HS-27A (cell line): ENCODE measurements around the gene TTLL8.

Source experiments
- DNase-seq: peaks from one replicate; pipeline ENCODE4 v3.0.0-alpha.2; 2012; ENCODE audit warnings: low read depth, missing footprints

Gene TTLL8

DNA sequence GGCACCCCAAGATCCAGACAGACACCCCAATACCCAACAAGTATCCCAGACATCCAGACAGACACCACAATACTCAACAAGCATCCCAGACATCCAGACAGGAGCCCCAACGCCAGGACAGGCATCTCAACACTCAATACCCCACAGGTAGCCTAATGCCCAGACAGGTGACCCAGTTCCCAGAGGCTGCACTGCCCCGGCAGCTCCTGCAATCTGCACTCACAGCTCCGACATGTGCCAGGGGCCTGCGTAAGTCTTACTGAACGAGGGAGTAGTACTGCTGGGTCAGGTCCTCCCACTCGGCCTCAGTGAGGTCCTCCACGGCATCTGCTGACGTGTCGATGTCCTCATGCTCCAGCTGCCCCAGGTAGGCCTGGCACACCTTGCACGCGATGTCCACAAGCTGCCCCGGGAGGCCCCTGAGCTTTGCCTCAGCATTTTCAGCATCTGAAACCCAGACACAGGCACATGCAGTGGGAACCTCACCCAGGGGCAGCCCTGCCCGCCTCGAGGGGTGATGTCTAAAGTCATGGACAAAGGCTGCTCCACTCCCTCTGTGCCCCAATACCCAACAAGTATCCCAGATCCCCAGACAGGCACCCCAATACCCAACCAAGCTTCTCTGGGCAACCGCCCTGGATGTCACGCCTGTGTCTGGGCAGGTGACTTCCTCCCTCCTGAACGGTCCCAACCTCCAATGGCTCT, 16.6 kb downstream of the TTLL8 start:
- no peak for DNase-seq

DNA sequence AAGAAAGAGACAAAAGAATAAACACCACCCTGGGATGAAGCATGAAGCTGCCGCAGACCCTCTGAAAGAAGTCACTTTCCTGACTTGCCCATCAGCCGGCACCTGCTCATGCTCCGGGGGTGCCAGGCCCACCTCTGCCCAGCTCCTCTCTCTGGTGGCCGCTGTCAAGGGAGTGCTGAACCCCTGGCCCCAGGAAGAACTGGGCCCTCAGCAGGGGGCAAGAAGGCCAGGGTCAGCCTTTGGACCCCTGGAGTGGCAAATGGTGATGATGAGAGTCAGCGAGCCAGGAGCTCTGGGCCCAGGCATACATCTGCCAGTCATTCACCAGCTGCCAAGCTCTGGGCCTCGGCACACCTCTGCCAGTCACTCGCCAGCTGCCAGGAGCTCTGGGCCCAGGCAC, 17.4 kb downstream of the TTLL8 start:
- DNase-seq, result no peak

DNA sequence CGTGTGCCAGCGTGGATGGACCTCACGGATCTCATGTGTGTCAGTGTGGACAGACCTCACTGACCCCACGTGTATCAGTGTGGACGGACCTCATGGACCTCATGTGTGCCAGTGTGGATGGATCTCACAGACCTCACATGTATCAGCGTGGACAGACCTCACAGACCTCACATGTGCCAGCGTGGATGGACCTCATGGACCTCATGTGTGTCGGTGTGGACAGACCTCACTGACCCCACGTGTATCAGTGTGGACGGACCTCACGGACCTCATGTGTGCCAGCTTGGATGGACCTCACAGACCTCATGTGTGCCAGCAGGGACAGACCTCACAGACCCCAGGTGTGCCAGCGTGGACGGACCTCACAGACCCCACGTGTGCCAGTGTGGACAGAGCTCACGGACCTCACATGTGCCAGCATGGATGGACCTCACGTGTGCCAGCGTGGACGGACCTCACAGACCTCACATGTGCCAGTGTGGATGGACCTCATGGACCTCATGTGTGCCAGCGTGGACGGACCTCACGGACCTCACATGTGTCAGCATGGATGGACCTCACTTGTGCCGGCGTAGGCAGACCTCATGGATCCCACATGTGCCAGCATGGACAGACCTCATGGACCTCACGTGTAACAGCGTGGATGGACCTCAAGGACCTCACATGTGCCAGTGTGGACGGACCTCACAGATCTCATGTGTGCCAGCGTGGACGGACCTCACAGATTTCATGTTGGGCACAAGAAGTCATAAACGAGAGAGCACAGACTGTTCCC, 18.2 kb downstream of the TTLL8 start:
- DNase-seq, result no peak

DNA sequence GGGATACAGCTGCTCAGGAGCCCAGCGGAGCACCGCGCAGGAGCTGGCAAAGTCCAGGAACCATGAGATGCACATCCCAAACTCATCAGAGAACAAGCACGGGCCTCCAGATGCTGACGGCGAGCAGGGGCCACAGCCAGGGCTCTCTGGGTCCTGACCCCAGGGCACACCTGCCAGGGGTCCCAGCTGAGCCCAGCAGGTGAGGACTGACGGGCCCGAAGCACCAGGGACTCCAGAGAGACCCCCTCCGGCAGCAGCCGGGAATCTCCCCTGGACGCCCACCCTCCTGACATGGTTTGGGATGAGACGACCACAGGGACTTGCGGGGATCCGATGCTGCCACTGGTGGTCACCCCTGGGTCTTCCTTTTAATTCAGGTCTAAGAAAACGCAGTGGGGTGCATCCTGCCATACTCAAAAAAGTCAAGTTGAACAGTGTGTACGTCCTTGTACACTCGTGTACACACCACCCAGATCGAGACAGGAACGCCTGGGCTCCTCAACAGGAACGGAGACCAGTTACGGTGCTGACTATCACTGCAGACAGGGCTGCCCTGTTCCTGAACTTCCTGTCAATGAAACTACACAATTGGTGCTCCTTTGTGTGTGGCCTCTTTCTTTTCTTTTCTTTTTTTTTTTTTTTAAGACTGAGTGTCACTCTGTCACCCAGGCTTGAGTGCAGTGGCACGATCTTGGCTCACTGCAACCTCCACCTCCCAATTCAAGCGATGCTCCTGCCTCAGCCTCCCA, 21.9 kb downstream of the TTLL8 start:
- DNase-seq, result no peak

DNA sequence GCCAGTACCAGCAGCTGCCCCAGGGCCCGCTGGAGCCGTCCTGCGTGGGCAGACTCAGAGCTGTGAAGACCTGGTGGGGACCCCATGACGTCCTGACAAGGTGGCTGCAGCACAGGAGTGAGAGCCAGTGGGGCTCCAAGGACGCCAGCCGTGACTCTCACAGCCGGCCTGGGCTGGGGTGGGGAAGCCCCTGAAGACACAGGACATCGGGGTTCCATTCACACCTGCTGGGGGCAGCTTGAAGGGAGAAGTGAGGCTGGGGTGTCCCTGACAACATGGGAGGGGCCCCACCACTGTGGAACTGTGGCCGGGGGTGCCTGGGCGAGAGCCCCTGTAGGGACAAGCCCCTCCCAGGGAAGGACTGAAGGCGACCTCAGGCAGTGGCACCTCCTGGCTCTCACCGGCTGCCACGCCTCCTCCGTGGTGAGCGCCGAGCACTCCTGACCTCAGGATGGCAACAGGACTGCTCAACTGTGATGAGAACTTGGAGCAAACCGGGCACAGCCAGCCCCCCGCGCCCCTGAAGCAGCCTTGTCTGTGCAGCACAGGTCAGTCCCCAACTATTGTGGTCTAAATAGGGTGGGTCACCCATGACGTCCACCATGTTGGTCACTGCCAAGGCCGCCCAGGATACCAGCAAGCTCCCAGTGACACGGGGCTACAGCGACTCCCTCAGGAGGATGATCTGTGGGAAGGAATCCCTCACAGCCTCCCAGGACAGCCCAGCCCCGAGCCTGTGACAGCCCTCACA, 22.8 kb downstream of the TTLL8 start:
- DNase-seq, result no peak

DNA sequence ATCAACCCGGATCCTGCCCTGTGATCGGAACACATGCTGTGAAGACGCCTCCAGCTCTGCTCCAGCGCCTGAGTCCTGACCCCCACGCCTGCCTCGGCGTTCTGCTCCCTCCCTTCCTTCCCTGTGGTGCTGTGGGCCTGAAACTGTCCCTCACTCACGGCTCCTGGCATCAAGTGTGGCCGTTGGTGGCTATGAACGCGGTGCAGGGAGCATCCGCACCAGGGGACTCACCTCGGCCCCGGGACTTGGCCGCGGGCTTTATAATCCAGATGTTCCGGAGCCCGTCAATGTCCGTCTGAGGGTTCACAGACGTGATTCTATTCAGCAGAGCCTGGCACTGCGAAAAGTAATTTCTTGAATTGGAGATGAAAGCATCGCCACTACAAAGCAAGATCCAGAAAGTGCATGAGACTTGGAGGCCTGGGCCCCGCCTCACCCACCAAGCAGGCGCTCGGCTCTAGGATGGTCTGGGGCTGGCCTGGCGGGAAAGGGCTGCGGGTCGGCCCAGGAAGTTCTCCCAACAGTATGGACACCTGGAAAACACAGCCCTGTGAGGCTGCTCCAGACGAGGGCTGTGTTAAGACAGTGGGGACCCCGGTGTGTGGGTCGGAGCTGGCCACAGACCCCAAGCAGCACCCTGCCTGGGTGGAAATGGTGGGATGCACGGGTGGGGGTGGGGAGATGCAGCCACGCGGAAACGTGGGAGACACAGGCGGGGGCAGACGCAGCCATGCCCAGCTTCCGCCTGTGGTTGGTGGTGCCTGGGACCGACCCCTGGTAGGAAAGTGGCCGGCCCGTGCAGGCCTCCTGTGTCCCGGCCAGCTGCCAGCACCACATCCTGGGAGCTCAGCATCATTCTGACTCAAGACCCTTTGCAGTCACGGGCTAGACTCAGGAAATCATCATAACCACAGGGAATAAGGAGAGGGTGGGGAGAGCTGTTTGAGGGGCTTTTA, 23.7 kb downstream of the TTLL8 start:
- no peak for DNase-seq

DNA sequence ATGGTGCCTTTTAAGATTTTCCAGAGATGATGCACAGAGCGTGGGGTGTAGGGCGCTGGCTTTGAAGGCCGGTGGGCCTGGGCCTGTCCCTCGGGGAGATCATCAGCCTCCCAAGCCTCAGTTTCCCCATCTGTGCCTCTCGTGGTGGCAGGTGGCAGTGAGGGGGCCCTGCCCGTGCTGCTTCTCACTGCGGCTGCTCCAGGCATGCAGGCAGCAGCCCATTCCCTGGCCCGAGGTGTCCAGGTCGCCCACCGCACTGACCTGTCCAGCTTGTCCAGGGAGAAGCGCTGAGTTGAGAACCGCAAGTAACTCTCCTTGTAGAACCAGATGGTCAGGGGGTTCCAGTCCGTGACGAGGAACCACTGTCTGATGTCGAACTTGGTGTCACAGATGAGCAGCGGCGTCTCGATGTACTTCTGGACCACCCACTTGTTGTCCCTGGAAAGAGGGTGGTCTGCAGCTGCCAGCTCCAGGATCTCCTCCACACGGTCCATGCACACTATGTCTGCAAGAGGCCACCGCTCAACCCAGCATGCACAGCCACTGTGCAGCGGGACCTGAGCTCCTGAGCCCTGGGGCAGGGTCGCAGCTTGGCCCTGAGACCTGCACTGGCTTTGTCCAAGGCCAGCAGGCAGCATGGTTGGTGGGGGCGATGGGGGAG, 25.0 kb downstream of the TTLL8 start:
- no peak for DNase-seq

DNA sequence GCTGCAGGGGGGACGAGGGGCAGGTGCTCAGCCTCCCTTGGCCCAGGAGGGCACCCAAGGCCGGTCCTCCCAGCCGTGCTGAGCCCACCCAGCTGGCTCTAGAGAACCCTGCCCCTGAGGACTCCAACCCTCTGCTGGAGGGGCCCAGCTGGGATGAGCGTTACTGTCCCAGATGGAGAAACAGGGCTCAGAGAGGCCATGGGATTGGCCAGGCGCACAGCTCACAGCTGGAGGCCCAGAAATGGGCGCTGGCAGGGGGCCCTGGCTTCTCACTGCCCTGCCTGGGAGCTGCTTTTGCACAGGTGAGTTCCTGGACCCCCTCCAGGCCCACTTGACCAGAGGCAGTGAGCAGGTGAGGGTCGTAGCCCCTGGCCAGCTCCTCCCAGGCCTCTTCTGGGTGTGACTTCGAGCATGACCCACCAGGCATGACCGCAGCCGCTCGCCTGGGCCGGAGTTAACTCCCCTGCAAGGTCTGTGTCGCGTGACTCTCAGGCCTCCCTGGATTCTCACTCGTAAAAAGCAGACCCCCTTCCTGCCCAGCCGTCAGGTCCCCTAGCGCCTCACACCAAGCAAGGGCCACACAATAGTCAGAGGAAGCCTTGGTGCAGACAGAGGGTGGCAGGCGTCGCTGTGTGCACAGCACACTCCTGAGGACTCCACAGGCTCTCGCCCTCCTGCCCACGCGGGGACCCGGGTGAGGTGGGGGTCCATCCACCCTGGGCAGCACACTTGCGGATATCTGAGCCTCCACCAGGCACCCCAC, 25.8 kb downstream of the TTLL8 start:
- DNase-seq, result no peak

DNA sequence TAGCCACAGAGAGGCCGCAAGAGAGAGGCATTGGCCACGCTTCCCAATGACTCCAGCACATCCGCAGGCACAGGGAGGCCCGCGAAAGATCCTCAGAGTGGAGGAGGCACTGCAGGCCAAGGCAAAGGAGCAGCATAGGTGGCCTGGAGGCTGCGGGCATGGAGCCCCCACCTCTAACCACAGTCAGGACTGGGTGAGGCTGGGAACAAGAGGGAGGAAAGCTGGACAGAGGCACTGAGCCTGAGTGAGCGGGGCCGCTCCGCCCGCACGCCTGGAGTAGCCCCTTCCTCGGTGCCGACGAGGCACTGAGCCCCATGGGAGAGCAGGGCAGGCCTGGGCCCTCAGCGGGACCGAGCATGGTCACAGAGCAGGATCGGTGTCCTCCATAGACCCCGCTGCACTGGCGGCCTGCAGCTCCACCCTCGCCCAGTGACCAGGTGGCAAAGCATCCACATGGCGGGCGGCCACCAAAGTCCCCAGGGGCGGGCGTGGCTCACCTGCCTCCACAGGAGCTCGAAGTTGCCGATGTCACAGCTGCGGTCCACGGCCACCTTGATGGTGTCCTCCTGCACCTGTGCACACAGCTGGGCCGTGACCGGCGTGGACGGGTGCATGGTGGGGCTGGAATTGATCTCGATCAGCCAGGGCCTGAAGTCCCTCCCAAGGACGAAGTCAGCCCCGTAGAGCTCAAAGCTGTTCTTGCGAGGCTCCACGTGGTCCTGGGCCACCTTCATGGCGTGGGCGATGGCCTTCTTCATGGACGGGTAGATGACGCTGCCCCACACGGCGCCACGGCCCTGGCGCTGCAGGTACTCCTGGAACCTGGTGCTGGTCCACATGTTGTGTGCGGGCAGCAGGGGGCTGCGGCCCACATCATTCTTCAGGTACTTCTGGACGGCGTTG, 26.7 kb downstream of the TTLL8 start:
- no peak for DNase-seq

DNA sequence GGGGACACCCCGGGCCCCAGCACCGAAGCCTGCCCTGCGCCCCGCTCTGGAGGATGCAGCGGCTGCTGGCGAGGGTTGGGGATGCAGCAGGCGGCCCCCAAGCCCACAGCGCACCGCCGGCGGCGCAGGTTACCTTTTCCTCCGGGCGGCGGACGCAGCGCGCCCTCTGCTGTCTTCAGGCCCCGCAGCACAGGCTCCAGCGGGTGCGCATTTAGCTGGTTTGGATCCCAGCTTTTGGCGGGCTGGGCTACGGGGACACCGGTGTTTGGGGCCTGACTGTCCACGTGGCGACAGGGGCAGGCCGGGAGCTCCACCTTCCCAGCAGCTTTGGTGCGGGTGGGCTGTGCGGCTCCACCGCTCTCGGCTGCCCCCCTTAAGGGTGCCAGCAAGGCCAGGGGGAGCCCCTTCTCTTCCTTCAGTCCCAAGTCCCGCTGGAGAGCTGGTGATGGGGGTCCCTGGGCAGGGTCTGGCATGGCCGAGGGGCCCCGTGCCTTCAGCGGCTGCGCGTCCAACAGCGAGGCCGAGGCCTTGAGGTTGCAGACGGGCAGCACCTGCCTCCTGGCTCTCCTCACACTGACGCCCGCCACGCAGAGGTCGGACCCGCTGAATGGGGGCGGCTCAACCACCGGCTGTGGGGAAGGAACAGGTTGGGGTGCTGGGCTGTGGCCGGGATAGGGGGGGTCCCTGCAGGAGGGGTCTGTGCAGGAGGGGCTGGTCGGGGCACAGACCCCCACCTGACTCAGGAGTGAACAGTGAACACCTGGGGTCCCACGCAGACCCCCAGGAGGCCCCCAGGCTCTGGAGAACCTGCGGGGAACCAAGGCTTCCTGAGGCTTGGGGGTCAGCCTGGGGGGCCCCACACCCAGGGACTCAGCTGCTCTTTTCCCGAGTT, 27.6 kb downstream of the TTLL8 start:
- peak; percentile 15 for DNase-seq

DNA sequence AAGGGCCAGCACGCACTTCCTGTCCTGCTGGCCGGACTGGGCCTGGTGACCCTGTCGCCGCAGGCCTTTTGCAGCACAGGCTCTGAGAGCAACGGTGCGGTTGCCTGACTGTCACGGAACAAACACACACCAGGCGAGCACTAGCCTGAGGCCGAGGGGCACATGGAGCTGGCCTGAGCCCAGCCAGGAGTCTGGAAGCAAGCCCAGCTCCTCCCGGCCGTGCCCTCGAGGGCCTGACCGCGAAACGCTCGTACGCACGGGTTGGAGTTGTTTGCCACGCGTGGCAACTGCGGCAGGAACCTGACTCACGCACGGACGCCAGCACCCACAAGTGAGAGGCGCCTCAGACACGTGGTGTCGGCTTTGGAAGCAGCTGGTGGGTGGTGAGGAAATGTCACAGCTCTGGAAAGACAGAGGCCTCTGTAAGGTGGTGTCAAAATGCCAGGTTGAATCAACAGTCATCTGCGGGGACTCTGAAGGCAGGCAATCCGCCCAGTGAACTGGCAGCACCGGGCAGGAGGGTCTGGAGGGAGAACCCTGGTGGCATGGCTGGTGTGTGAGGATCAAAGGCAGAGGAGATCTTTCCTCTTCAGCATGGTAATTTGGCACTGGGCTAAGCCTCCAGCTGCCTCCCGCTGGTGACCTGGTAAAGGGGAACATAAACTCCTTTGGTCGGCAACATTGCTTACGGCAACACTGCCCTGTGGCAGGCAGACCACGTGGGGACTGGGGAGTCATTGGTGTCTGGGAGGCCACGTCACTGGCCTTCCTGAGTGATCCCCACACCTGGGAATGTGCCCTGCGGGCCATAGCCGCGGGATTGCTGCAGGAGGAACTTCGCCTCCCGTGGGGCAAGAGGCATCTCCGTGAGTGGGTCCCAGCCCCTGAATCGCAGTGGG, 30.2 kb downstream of the TTLL8 start:
- DNase-seq, result no peak

DNA sequence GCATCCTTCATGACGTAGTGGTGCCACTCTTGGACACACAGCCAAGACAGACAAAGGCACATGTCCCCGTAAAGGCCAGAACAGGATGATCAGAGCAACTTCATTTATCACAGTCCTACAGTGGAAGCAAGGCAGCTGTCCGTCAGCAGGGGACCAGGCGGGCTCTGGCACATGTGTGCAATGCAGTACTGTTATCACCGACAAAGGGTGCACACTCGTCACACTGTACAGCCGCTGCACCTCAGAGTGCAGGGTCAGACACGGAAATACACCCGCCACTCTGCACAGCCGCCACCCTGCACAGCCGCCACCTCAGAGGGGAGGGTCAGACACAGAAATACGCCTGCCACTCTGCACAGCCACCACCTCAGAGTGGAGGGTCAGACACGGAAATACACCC, 32.1 kb downstream of the TTLL8 start:
- no peak for DNase-seq

DNA sequence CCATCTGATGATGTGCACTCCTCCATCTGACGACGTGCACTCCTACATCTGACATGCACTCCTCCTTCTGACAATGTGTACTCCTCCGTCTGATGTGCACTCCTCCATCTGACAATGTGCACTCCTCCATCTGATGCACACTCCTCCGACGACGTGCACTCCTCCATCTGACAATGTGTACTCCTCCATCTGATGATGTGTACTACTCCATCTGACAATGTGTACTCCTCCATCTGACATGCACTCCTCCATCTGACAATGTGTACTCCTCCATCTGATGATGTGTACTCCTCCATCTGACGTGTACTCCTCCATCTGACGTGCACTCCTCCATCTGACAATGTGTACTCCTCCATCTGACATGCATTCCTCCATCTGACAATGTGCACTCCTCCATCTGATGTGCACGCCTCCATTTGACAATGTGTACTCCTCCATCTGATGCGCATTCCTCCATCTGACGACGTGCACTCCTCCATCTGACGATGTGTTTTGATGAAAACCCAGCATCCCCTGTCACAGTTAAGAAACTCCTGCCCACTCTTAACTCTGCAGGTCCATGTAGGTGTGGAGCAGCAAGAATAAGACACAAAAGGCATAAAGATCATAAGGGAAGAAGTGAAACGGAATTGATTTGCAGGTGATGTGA, 35.8 kb downstream of the TTLL8 start:
- no peak for DNase-seq

DNA sequence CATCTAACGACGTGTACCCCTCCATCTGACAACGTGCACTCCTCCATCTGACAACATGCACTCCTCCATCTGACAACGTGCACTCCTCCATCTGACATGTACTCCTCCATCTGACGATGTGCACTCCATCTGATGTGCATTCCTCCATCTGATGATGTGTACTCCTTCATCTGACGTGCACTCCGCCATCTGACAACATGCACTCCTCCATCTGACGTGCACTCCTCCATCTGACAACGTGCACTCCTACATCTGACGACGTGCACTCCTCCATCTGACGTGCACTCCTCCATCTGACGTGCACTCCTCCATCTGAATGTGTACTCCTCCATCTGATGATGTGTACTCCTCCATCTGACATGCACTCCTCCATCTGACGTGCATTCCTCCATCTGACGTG, 37.5 kb downstream of the TTLL8 start:
- no peak for DNase-seq

DNA sequence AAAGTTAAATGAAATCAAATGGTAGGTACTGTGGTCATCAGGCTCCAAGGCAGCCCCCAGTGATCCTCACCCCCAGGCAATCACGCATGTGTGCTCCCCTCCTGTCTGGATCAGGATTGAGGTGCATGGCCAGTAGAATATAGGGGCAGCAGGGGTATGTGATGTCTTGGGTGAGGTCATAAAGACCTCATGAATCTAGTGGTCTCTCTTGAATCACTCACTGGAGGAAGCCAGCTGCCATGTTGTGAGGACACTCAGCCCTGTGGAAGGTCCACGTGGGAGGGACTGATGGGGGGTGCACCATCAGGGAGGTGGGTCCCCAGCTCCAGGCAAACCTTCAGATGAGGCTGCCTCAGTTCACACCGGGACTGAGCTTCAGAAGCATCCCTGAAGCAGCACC, 38.8 kb downstream of the TTLL8 start:
- no peak for DNase-seq

DNA sequence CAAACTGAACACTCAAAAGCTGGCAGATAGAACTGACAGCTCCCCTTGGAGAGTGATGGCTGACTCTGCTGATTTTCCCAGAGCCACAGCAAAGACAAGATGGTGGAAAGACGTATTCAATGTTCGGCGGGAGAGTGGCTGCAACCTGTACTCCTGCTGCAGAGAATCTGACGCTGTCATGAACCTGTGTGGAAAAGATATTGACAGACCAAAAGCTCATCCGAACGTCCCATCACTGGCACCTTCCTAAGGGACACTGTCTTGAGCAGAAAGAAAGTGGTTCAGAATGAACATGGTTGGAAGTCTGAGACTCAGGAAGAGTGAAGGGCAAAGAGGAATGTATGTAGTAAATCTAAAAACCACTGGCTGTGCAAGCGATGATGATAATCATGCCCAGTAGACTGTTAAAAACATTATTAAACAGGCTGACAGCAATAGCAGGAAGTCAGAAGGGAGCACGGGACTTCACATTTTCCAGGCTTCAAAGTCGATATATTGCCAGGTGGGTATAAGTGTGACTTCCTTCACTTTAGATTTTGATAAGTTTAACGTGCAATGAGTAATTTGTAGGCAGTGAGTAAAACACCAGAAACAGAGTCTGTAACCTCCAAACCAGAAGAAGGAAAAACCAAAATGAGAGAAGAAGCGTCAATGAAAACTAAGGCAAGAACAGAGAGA, 39.4 kb downstream of the TTLL8 start:
- no peak for DNase-seq
